CD14-positive monocyte (primary cell): ENCODE measurements around the gene FCN3. TPM values are rescaled to one million over a fixed set of nuclear protein-coding genes. Genes with fewer than 3 reads are reported as not detected.

ENCODE experiments used
- DNase-seq, 3 donors: peaks; one replicate each; pipeline ENCODE4 v3.0.0-alpha.2; 2011 to 2022
- H2AFZ ChIP-seq: 2 replicates; pipeline ENCODE4 v1.6.0; 2012; ENCODE audit warnings: mild to moderate bottlenecking, low read depth, low read length, inconsistent platforms; ENCODE audit not compliant: insufficient read depth, poor library complexity, severe bottlenecking
- H3K27ac ChIP-seq, 2 donors: 1 replicate in 1 of 2; 2 replicates in 1 of 2; pipeline ENCODE4 v1.5.1; 2012 to 2013; ENCODE audit warnings: low read length in 2 of 2, control low read depth in 1 of 2, inconsistent platforms in 1 of 2, low read depth in 1 of 2, mild to moderate bottlenecking in 1 of 2
- H3K27me3 ChIP-seq, 2 donors: one replicate each; pipeline versions ENCODE4 v1.6.0 to v1.6.1; 2011 to 2013; ENCODE audit warnings: low read length in 2 of 2; ENCODE audit not compliant: control insufficient read depth in 2 of 2, insufficient read depth in 2 of 2
- H3K36me3 ChIP-seq, 2 donors: replicated peaks in 1 of 2; 1 replicate in 1 of 2; 2 replicates in 1 of 2; pipeline versions ENCODE4 v1.5.1 to v1.6.1; 2012 to 2013; ENCODE audit warnings: low read length in 2 of 2, control low read depth in 1 of 2, inconsistent platforms in 1 of 2, mild to moderate bottlenecking in 1 of 2; ENCODE audit not compliant: insufficient read depth in 2 of 2, control insufficient read depth in 1 of 2
- H3K4me1 ChIP-seq, 2 donors: 1 replicate in 1 of 2; 2 replicates in 1 of 2; pipeline versions ENCODE4 v1.5.1 to v1.6.1; 2012 to 2013; ENCODE audit warnings: low read length in 2 of 2, control low read depth in 1 of 2, inconsistent platforms in 1 of 2, mild to moderate bottlenecking in 1 of 2, moderate library complexity in 1 of 2; ENCODE audit not compliant: insufficient read depth in 2 of 2, control insufficient read depth in 1 of 2
- H3K4me2 ChIP-seq: replicated peaks from 2 replicates; pipeline ENCODE3; 2012; ENCODE audit warnings: low read length, moderate library complexity, mild to moderate bottlenecking; ENCODE audit not compliant: poor library complexity, severe bottlenecking; ENCODE audit errors: extremely low read depth
- H3K4me3 ChIP-seq, 3 experiments: fragments of 200-600 bp in 1 of 3; sonication (generic) in 1 of 3; replicated peaks in 1 of 3; 1 replicate in 2 of 3; 2 replicates in 1 of 3; pipeline ENCODE4 v1.5.1; 2011 to 2013; ENCODE audit warnings: low read length in 3 of 3, mild to moderate bottlenecking in 3 of 3, control low read depth in 2 of 3, low read depth in 2 of 3, inconsistent platforms in 1 of 3, moderate library complexity in 1 of 3
- H3K79me2 ChIP-seq: 2 replicates; pipeline ENCODE4 v1.6.0; 2012; ENCODE audit warnings: mild to moderate bottlenecking, control low read depth, inconsistent platforms, low read length, moderate library complexity; ENCODE audit not compliant: insufficient read depth
- H3K9ac ChIP-seq: 2 replicates; pipeline ENCODE4 v1.6.0; 2017; ENCODE audit warnings: low read length, mild to moderate bottlenecking; ENCODE audit not compliant: insufficient read depth, poor library complexity, severe bottlenecking
- H3K9me3 ChIP-seq, 2 donors: replicated peaks in 1 of 2; 1 replicate in 1 of 2; 2 replicates in 1 of 2; pipeline versions ENCODE4 v1.5.1 to v1.6.1; 2012 to 2013; ENCODE audit warnings: low read length in 2 of 2, control low read depth in 1 of 2; ENCODE audit not compliant: control insufficient read depth in 1 of 2, insufficient read depth in 1 of 2
- H4K20me1 ChIP-seq: 2 replicates; pipeline ENCODE4 v1.6.0; 2012; ENCODE audit warnings: mild to moderate bottlenecking, low read length, control low read depth, moderate library complexity; ENCODE audit not compliant: insufficient read depth
- H3K27ac Mint-ChIP-seq, 7 donors: one replicate each; pipeline ENCODE4 v1.8.0; 2020; ENCODE audit warnings: mild to moderate bottlenecking in 7 of 7, mixed read lengths in 7 of 7, moderate library complexity in 6 of 7, inconsistent platforms in 2 of 7
- H3K27me3 Mint-ChIP-seq, 3 donors: one replicate each; pipeline ENCODE4 v1.8.0; 2021 to 2022; ENCODE audit warnings: low read depth in 3 of 3, mild to moderate bottlenecking in 3 of 3, mixed read lengths in 3 of 3, moderate library complexity in 3 of 3, inconsistent platforms in 1 of 3
- H3K36me3 Mint-ChIP-seq, 2 donors: one replicate each; pipeline ENCODE4 v1.8.0; 2020; ENCODE audit warnings: mixed read lengths in 2 of 2, inconsistent platforms in 1 of 2, mild to moderate bottlenecking in 1 of 2
- H3K4me1 Mint-ChIP-seq: one replicate; pipeline ENCODE4 v1.8.0; 2020; ENCODE audit warnings: mild to moderate bottlenecking, mixed read lengths
- H3K4me3 Mint-ChIP-seq, 2 donors: one replicate each; pipeline ENCODE4 v1.8.0; 2020; ENCODE audit warnings: mild to moderate bottlenecking in 2 of 2, mixed read lengths in 2 of 2, moderate library complexity in 1 of 2
- H3K9me3 Mint-ChIP-seq, 7 donors: one replicate each; pipeline ENCODE4 v1.8.0; 2020 to 2022; ENCODE audit warnings: mixed read lengths in 7 of 7, mild to moderate bottlenecking in 6 of 7, moderate library complexity in 6 of 7, inconsistent platforms in 2 of 7
- CTCF ChIP-seq: fragments of 200-600 bp; IDR thresholded peaks from one replicate; pipeline ENCODE4 v1.8.0; 2022; ENCODE audit warnings: antibody characterized with exemption, mild to moderate bottlenecking
- WGBS: methylation state at CpG from one replicate; pipeline ENCODE4 v1.1.5; 2013; ENCODE audit warnings: missing lambda C conversion rate; ENCODE audit not compliant: insufficient coverage; 5-methylcytosine and 5-hydroxymethylcytosine counted together
- intact Hi-C, 2 donors: fragments of 100-400 bp; cut with micrococcal nuclease; formaldehyde crosslinking; loops; one replicate each; pipeline versions ENCODE4 v1.15.0 to v1.15.1; 2023
- polyA plus RNA-seq, 3 donors: library from polyadenylated mRNA; depleted of rRNA in 1 of 3; unstranded in 2 of 3; stranded (reverse) in 1 of 3; fragments of 300-500 nt in 2 of 3; fragments of >200 nt in 1 of 3; fragmentation: Illumina TruSeq in 2 of 3; gene quantifications; 1 replicate in 2 of 3; 2 replicates in 1 of 3; pipeline ENCODE4 v1.2.3, GENCODE V29; 2012 to 2021

The FCN3 gene
- polyA plus RNA-seq, 3 donors, result not detected

DNA sequence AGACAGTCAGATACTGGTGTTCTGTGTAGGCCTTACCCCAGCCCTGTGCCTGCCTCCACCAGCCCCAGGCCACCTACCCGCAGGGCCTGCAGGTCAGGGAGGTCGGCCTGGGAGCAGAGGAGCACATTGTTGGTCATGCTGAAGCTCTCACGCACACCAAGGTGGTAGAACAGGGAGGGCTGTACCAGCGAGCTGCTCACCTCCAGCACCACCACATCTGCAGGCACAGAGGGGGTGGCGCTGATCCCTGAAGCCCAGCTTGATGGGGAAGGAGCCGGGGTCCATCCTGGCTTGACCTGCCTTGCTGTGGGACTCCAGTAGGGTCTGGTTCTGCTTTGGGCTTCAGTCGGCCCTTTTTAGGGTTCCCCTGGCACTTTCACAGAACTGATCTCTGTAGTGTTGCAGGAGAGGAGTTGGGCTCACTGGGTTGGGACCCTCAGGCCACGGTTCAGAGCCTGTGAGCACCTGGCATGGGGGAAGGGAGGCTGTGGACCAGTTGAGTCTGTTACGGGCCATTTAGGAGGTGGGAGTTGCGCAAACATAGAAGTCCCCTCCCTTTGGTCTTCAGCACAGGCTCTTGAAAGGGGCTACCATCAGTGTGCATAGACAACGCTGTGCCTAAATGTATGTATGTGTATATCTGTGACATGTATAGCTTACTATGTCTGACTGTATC, 9.8 kb downstream of the FCN3 start:
- H2AFZ ChIP-seq, result peak overlapping the region; percentile 73
- no peak for TF ChIP-seq CTCF
- H3K27me3 Mint-ChIP-seq, result peaks cover 8 to 21% (median 19%) of the 10 kb centered on the region in 3 donors
- peaks cover 56 to 67% of the 10 kb centered on the region in 2 donors for H3K4me1 ChIP-seq
- H3K4me3 ChIP-seq, result peak overlapping the region in 1 of 3 experiments; percentile 84
- peaks cover 0 to 2% (median 0%) of the 10 kb centered on the region in 7 donors for H3K9me3 Mint-ChIP-seq
- peak overlapping the region in 6 of 7 donors; percentile 46 to 98 (median 85) for H3K27ac Mint-ChIP-seq
- WGBS, result 64% methylated on average over 6 of the region's 11 CpGs
- peaks cover 13 to 36% of the 10 kb centered on the region in 2 donors for H3K36me3 Mint-ChIP-seq
- peak overlapping the region; percentile 97 for H3K4me2 ChIP-seq
- peaks cover 9% of the 10 kb centered on the region for H4K20me1 ChIP-seq
- no peak overlapping the region for H3K9ac ChIP-seq
- no peak for DNase-seq
- peak overlapping the region in 1 of 2 donors; percentile 12 for H3K27ac ChIP-seq
- peaks cover 0 to 22% of the 10 kb centered on the region in 2 donors for H3K36me3 ChIP-seq
- H3K4me1 Mint-ChIP-seq, result peaks cover 63% of the 10 kb centered on the region
- intact Hi-C loops, result no loop called here
- H3K79me2 ChIP-seq, result no peaks in the 10 kb centered on the region
- peak overlapping the region; percentile 86 to 94 for H3K4me3 Mint-ChIP-seq
- peaks cover 0 to 11% of the 10 kb centered on the region in 2 donors for H3K27me3 ChIP-seq
- no peaks in the 10 kb centered on the region for H3K9me3 ChIP-seq

GRCh38 chr1:27363766-27364695, 10.6 kb downstream of the FCN3 start:
- no peak overlapping the region for H3K4me3 Mint-ChIP-seq
- WGBS, result 93% methylated on average over 14 of the region's 26 CpGs
- H3K9me3 Mint-ChIP-seq, result peaks cover 0 to 2% (median 0%) of the 10 kb centered on the region in 7 donors
- peak overlapping the region in 2 of 7 donors; percentile 72 to 73 for H3K27ac Mint-ChIP-seq
- H3K36me3 ChIP-seq, result peaks cover 0 to 22% of the 10 kb centered on the region in 2 donors
- H3K27me3 Mint-ChIP-seq, result peaks cover 15 to 29% (median 27%) of the 10 kb centered on the region in 3 donors
- H3K4me1 ChIP-seq, result peaks cover 48 to 62% of the 10 kb centered on the region in 2 donors
- H3K4me3 ChIP-seq, result no peak overlapping the region
- intact Hi-C loops, result no loop called here
- peaks cover 0 to 18% of the 10 kb centered on the region in 2 donors for H3K27me3 ChIP-seq
- no peaks in the 10 kb centered on the region for H3K79me2 ChIP-seq
- H4K20me1 ChIP-seq, result peaks cover 15% of the 10 kb centered on the region
- H3K4me2 ChIP-seq, result no peak overlapping the region
- H3K4me1 Mint-ChIP-seq, result peaks cover 57% of the 10 kb centered on the region
- H2AFZ ChIP-seq, result no peak overlapping the region
- H3K36me3 Mint-ChIP-seq, result peaks cover 18 to 44% of the 10 kb centered on the region in 2 donors
- DNase-seq, result no peak
- H3K9me3 ChIP-seq, result no peaks in the 10 kb centered on the region
- H3K9ac ChIP-seq, result no peak overlapping the region
- no peak overlapping the region for H3K27ac ChIP-seq
- no peak for TF ChIP-seq CTCF
